K562 (cell line): ENCODE measurements around the gene TSEN34. TPM values are rescaled to one million over a fixed set of nuclear protein-coding genes. Genes with fewer than 3 reads are reported as not detected.

Experiments
- ARID4B ChIP-seq: sonication (generic); formaldehyde crosslinking; IDR thresholded peaks from 2 replicates; pipeline ENCODE4 v1.8.0; 2022; ENCODE audit warnings: mild to moderate bottlenecking, missing genetic modification reagents
- CHD2 ChIP-seq: IDR thresholded peaks from 2 replicates; pipeline ENCODE4 v1.6.1; 2011; ENCODE audit warnings: low read depth, low read length
- DIDO1 ChIP-seq: fragments of 450-650 bp; IDR thresholded peaks from 2 replicates; pipeline ENCODE4 v1.6.1; 2016; ENCODE audit warnings: low read depth, missing biosample characterization, missing genetic modification characterization
- FOXK2 ChIP-seq, 2 experiments: fragments of 450-650 bp; IDR thresholded peaks in 1 of 2; conservative IDR thresholded peaks in 1 of 2; 2 replicates each; pipeline ENCODE4 v1.6.1; 2016; ENCODE audit warnings: low read depth in 2 of 2, mild to moderate bottlenecking in 1 of 2
- HOXB6 ChIP-seq: fragments of 250-450 bp; sonication (Bioruptor Pico); IDR thresholded peaks from 2 replicates; pipeline ENCODE4 v1.5.1; 2022; ENCODE audit warnings: mild to moderate bottlenecking, borderline replicate concordance
- IRF2 ChIP-seq: sonication (generic); formaldehyde crosslinking; IDR thresholded peaks from 2 replicates; pipeline ENCODE4 v1.8.1; 2022; ENCODE audit warnings: mild to moderate bottlenecking, missing genetic modification reagents
- KDM2B ChIP-seq: fragments of 250-450 bp; sonication (Bioruptor Pico); IDR thresholded peaks from 2 replicates; pipeline ENCODE4 v1.8.0; 2021; ENCODE audit warnings: mild to moderate bottlenecking, moderate library complexity
- KHSRP ChIP-seq: fragments of 450-650 bp; IDR thresholded peaks from 2 replicates; pipeline ENCODE4 v1.6.1; 2017
- MEIS2 ChIP-seq: fragments of 450-650 bp; IDR thresholded peaks from 2 replicates; pipeline ENCODE4 v1.6.1; 2014; ENCODE audit warnings: mild to moderate bottlenecking; ENCODE audit not compliant: partially characterized antibody
- MYC ChIP-seq, 2 experiments: fragments of 250-450 bp in 1 of 2; sonication (Bioruptor Pico) in 1 of 2; IDR thresholded peaks; 2 replicates each; pipeline versions ENCODE4 v1.5.1 to v1.6.1; 2012 to 2021; ENCODE audit warnings: low read depth in 2 of 2, borderline replicate concordance in 1 of 2, improper control_type of control experiment in 1 of 2, low read length in 1 of 2, mild to moderate bottlenecking in 1 of 2, moderate library complexity in 1 of 2
- NR1H2 ChIP-seq: sonication (generic); formaldehyde crosslinking; IDR thresholded peaks from 2 replicates; pipeline ENCODE4 v1.4.0; 2020; ENCODE audit warnings: mild to moderate bottlenecking, missing genetic modification reagents
- RBM14 ChIP-seq: fragments of 200-400 bp; formaldehyde crosslinking; IDR thresholded peaks from 2 replicates; pipeline ENCODE4 v1.6.1; 2018; ENCODE audit warnings: low read depth, mild to moderate bottlenecking, low read length, moderate library complexity, borderline replicate concordance; ENCODE audit not compliant: insufficient read depth
- RFX1 ChIP-seq: fragments of 450-650 bp; IDR thresholded peaks from 2 replicates; pipeline ENCODE4 v1.6.1; 2016; ENCODE audit warnings: mild to moderate bottlenecking, moderate library complexity
- SETDB1 ChIP-seq: IDR thresholded peaks from one replicate; pipeline ENCODE4 v1.6.1; 2012; ENCODE audit warnings: low read length, control low read depth, inconsistent platforms
- SIN3A ChIP-seq, 2 experiments: fragments of 150-350 bp in 1 of 2; IDR thresholded peaks; 2 replicates each; pipeline ENCODE4 v1.6.1; 2011 to 2016; ENCODE audit warnings: borderline replicate concordance in 2 of 2, low read depth in 2 of 2, low read length in 2 of 2, mild to moderate bottlenecking in 2 of 2, moderate library complexity in 2 of 2; ENCODE audit not compliant: control insufficient read depth in 1 of 2
- USF1 ChIP-seq: sonication (generic); formaldehyde crosslinking; IDR thresholded peaks from 2 replicates; pipeline ENCODE4 v1.9.0; 2022; ENCODE audit warnings: mild to moderate bottlenecking, missing genetic modification reagents
- ZNF174 ChIP-seq: fragments of 250-450 bp; sonication (Bioruptor Pico); IDR thresholded peaks from 2 replicates; pipeline ENCODE4 v1.4.0; 2020; ENCODE audit warnings: mild to moderate bottlenecking
- ZNF561 ChIP-seq: fragments of 450-650 bp; formaldehyde crosslinking; conservative IDR thresholded peaks from 2 replicates; pipeline ENCODE4 v1.4.0; 2020; ENCODE audit warnings: mild to moderate bottlenecking, moderate library complexity
- polyA plus RNA-seq, 8 experiments: library from polyadenylated mRNA; depleted of rRNA in 4 of 8; stranded (reverse) in 5 of 8; unstranded in 3 of 8; fragments of >200 nt; fragmentation: Nextera tagmentation in 2 of 8; fragmentation: Illumina TruSeq in 1 of 8; extraction: Ambion mirVana in 2 of 8; extraction: Trizol in 1 of 8; gene quantifications; 2 replicates each; pipeline versions ENCODE4 v1.2.1 to v1.2.3, GENCODE V29; 2011 to 2014; ENCODE audit warnings: inconsistent platforms in 1 of 8, missing spikeins in 1 of 8
- total RNA-seq, 7 experiments: library from RNA; depleted of rRNA in 6 of 7; stranded (reverse); fragments of >200 nt in 6 of 7; fragmentation: Illumina TruSeq in 2 of 7; extraction: Trizol in 2 of 7; gene quantifications; 2 replicates each; pipeline versions ENCODE4 v1.2.1 to v1.2.3, GENCODE V29; 2011 to 2021; ENCODE audit warnings: low replicate concordance in 1 of 7
- TF ChIP-seq, protein P1 (sequence below): fragments of 250-450 bp; sonication (Bioruptor Pico); IDR thresholded peaks from 2 replicates; pipeline ENCODE4 v1.5.0; 2021
- TF ChIP-seq, protein P2 (sequence below): fragments of 250-450 bp; sonication (Bioruptor Pico); IDR thresholded peaks from 2 replicates; pipeline ENCODE4 v1.5.0; 2021

TSEN34 gene
- total and polyA plus RNA-seq, 9 of the 15 experiments (the other 6 are each of a cell fraction or from before 2014, with no cell fraction given), result 3.1 to 57.6 (median 29.5) TPM

DNA sequence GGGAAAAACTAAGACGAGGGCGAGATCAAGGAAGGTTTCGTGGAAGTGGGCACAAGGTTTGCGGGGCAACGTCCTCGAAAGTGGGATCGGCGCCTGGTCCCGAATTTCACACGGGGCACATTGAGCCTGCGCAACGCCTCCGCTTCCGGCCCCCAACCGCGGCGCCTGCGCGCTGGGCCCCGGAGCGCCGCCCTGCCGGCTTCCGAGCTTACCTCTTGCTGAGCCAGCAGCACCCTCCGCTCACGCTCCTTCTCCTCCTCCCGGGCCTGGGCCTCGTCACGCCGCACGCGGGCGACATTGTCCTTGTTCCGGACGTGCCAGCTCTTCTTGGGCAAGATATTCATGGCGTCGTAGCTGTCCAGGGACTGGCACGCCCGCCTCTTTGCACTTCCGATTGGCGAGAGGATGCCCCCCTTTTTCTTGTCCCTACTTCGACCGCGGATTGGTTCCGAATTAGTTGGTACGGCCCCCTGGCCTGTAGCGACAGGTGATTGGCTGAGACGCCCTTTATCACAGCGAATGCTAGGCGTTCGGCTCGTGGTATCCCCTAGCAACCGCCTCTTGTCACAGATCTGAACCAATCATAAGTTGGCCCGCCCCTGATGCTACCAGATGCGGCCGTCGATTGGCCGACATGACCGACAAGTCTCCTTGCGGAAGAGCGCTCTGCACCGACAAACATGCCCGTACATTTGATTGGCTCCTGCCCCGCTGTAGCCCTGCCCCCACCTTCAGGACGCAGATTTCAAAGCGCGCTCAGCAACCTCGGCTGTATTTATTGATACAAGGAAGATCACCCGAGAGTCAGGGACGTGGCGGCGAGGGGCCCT is 31.5 kb upstream of the TSEN34 start, which contains the start of gene LENG1 (continued):
- TF ChIP-seq, protein P1, sequence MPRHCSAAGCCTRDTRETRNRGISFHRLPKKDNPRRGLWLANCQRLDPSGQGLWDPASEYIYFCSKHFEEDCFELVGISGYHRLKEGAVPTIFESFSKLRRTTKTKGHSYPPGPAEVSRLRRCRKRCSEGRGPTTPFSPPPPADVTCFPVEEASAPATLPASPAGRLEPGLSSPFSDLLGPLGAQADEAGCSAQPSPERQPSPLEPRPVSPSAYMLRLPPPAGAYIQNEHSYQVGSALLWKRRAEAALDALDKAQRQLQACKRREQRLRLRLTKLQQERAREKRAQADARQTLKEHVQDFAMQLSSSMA, result 0 out of 2 replicates have a peak, but pooled peaks have one; percentile 16
- TF ChIP-seq NR1H2 (CRISPR knock-in tag), result no peak
- peak; percentile 100 for TF ChIP-seq RFX1
- no peak for TF ChIP-seq ZNF561
- TF ChIP-seq RBM14, result no peak
- 0 out of 2 replicates have a peak, but pooled peaks have one; percentile 4 for TF ChIP-seq KDM2B (CRISPR knock-in tag)
- TF ChIP-seq, protein P2, sequence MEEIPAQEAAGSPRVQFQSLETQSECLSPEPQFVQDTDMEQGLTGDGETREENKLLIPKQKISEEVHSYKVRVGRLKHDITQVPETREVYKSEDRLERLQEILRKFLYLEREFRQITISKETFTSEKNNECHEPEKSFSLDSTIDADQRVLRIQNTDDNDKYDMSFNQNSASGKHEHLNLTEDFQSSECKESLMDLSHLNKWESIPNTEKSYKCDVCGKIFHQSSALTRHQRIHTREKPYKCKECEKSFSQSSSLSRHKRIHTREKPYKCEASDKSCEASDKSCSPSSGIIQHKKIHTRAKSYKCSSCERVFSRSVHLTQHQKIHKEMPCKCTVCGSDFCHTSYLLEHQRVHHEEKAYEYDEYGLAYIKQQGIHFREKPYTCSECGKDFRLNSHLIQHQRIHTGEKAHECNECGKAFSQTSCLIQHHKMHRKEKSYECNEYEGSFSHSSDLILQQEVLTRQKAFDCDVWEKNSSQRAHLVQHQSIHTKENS (CRISPR knock-in tag), result no peak
- TF ChIP-seq FOXK2 (conservative IDR thresholded peaks at IDR 0.05 in 1 of 2, IDR thresholded peaks at IDR 0.05 in 1 of 2; ENCODE audit: low read depth in 2 of 2), result peak; percentile 76 to 78
- TF ChIP-seq KHSRP, result no peak
- no peak for TF ChIP-seq IRF2
- TF ChIP-seq MYC (IDR thresholded peaks at IDR 0.05; ENCODE audit: low read depth, low read length), result peak; percentile 23
- no peak for TF ChIP-seq MYC (CRISPR knock-in tag; IDR thresholded peaks at IDR 0.05; ENCODE audit: borderline replicate concordance, low read depth)
- peak; percentile 67 for TF ChIP-seq DIDO1 (tag)
- TF ChIP-seq ZNF174 (CRISPR knock-in tag), result no peak
- TF ChIP-seq USF1 (CRISPR knock-in tag), result peak; percentile 47; the same call in 1 of the 2 replicates
- TF ChIP-seq MEIS2, result peak; percentile 81
- TF ChIP-seq HOXB6 (CRISPR knock-in tag), result no peak
- peak; percentile 41; the same call in 1 of the 2 replicates for TF ChIP-seq ARID4B (CRISPR knock-in tag)
- peak; percentile 88 for TF ChIP-seq CHD2
- TF ChIP-seq SETDB1, result no peak
- peak in 1 of 2 experiments; percentile 71; a peak in 3 of 4 replicates for TF ChIP-seq SIN3A (IDR thresholded peaks at IDR 0.05; ENCODE audit: borderline replicate concordance in 2 of 2, control insufficient read depth in 1 of 2, low read depth in 2 of 2, low read length in 2 of 2)
